Lower leg skin (tissue), 4 donors: ENCODE measurements around the gene SIRPA. TPM values are rescaled to one million over a fixed set of nuclear protein-coding genes. Genes with fewer than 3 reads are reported as not detected.
A peak's percentile ranks its signal among the peaks of the same experiment; 100 is the strongest.

Source experiments
- DNase-seq, 2 donors: peaks; one replicate each; pipeline ENCODE4 v3.0.0-alpha.2; 2019; ENCODE audit warnings: low spot score in 2 of 2
- H3K4me3 ChIP-seq: fragments of 200-600 bp; sonication (generic); 2 replicates; pipeline ENCODE4 v1.5.1; 2017; ENCODE audit warnings: mild to moderate bottlenecking, low read depth; ENCODE audit not compliant: poor library complexity, severe bottlenecking
- POLR2A ChIP-seq, 2 donors: fragments of 450-650 bp; IDR thresholded peaks; one replicate each; pipeline ENCODE4 v1.6.1; 2016 to 2017; ENCODE audit warnings: antibody characterized with exemption in 2 of 2, mild to moderate bottlenecking in 1 of 2, moderate library complexity in 1 of 2
- WGBS, 2 donors: methylation state at CpG; one replicate each; pipeline ENCODE4 v1.1.5; 2018; 5-methylcytosine and 5-hydroxymethylcytosine counted together
- intact Hi-C: fragments of 100-400 bp; cut with DNase I; formaldehyde crosslinking; loops from one replicate; pipeline ENCODE4 v1.15.0; 2023; ENCODE audit warnings: low total_unique reads
- total RNA-seq, 4 donors: library from RNA; depleted of rRNA; stranded (reverse); fragments of >200 nt; gene quantifications; one replicate each; pipeline ENCODE4 v1.1.0, GENCODE V29; 2016
- TF ChIP-seq, protein P1 (sequence below), 3 donors: fragments of 450-650 bp; IDR thresholded peaks; one replicate each; pipeline ENCODE4 v1.5.1; 2016; ENCODE audit warnings: antibody characterized with exemption in 3 of 3, mild to moderate bottlenecking in 3 of 3, moderate library complexity in 2 of 3

The SIRPA gene
- total RNA-seq, 4 donors from 2014 or later: 29.3 to 55.0 (median 44.1) TPM

DNA sequence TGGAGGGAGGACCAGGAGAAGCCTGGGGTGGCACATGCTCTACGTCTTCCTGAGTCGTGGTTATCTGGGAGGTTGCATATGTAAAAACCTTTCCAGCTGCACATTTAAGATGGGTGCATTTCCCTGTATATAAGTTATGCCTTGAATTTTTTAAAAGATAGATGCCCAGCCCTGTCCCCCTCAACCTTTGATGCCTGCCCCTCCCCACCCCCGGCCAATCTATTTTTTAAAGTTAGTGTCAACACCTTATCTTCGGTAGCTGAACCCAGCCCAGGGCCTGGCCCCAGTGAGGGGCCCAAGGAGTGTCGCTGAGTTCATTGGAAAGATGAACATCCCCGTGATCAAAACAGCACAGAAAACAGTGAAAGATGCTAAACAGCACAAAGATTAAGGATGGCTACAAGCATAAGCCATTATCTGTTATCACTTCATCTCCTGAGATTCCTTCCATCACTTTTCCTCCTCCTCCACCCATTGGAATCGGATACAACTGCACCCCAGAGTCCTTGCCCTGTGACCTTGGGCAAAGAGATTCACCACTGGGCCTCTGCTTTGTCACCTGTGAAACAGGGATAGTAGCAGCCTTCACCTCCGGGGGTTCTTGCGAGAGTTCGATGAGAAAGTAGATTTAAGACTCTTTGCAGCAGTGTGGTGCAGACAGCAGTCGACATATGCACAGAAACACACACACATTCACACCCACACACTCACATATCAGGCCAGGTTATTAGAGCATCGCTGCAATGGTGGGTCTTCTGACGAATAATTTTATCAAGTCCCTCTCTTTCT lies 47.5 kb downstream of the SIRPA start:
- TF ChIP-seq POLR2A (IDR thresholded peaks at IDR 0.05): no peak
- TF ChIP-seq, protein P1, sequence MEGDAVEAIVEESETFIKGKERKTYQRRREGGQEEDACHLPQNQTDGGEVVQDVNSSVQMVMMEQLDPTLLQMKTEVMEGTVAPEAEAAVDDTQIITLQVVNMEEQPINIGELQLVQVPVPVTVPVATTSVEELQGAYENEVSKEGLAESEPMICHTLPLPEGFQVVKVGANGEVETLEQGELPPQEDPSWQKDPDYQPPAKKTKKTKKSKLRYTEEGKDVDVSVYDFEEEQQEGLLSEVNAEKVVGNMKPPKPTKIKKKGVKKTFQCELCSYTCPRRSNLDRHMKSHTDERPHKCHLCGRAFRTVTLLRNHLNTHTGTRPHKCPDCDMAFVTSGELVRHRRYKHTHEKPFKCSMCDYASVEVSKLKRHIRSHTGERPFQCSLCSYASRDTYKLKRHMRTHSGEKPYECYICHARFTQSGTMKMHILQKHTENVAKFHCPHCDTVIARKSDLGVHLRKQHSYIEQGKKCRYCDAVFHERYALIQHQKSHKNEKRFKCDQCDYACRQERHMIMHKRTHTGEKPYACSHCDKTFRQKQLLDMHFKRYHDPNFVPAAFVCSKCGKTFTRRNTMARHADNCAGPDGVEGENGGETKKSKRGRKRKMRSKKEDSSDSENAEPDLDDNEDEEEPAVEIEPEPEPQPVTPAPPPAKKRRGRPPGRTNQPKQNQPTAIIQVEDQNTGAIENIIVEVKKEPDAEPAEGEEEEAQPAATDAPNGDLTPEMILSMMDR (IDR thresholded peaks at IDR 0.05): no peak
- DNase-seq: peak in 1 of 2 donors; percentile 81
- 73 to 77% methylated on average over 13 of the region's 13 CpGs for WGBS, 2 donors
- no peak overlapping the region for H3K4me3 ChIP-seq
- intact Hi-C loops: no loop called here

DNA sequence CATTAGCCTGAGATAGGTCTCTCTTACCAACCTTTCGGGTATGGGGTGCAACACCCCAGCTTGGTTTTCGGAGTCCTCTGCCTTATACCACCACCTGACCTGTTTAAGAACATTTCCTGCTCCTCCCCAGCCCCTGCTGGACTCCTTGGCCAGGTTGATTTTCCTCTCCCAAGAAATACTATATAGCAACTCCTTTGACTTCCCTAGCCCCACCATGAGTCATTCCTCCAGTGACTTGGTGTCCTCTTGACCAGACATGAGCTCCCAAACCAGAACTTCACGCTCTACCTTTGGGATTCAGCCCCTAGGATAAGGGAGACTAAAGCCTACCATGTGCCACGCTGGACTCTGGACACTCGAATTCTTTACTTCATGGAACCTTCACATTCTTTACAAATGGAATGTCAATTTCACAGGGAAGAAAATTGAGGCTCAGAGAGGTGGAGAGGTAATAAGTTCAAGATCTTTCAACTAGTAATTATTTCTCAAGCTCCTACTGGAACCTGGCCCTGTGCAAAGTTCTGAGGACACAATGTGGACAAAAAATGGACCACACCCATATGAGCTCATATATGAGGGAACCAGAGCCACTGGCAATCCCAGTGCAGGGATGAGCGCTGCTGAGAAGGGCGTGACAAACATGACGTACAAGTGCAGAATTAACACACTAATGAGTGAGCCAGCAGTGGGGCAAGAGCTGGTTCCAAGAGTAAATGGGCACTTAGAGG lies 48.2 kb downstream of the SIRPA start:
- H3K4me3 ChIP-seq: no peak overlapping the region
- TF ChIP-seq, protein P1 (IDR thresholded peaks at IDR 0.05): no peak
- TF ChIP-seq POLR2A (IDR thresholded peaks at IDR 0.05): no peak
- peak; percentile 93 to 95 for DNase-seq
- 53 to 57% methylated on average over 8 of the region's 8 CpGs for WGBS, 2 donors
- intact Hi-C loops: no loop called here

DNA sequence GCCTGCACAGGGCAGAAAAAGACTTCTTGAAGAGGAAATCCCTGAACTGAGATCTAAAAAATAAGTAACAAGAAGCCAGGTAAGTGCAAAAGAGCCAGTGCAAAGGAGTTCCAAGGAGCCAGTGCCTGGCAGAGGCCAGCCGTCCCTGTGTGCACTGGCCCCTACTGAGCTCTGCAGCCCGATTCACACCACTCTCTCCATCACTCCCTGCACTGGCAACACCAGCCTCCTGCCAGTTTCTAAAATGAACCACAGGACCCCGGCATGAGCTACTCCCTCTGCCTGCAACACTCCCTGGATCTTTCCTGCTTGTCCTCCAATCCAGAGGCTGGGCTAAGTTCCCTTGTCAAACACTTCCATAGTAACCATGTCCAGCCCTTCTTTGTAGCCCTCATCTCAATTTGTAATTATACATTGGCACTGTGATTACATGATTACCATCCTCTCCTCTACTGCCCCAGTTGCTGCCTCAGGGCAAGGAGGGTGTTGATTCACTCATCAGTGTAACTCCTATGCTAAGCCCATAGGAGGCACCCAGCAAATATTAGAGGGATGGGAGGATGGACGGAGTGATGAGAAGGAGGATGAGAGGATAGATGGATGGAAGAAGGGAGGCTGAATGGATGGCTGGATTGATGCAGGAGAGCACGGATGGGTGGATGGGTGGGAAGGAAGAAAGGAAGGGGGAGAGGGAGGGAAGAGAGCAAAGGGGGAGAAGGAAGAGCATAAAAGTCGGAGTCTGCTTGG lies 49.3 kb downstream of the SIRPA start:
- no peak for TF ChIP-seq POLR2A (IDR thresholded peaks at IDR 0.05)
- TF ChIP-seq, protein P1 (IDR thresholded peaks at IDR 0.05): no peak
- intact Hi-C loops: no loop called here
- DNase-seq: peak in 1 of 2 donors; percentile 53
- 70 to 72% methylated on average over 6 of the region's 6 CpGs for WGBS, 2 donors
- H3K4me3 ChIP-seq: no peak overlapping the region

DNA sequence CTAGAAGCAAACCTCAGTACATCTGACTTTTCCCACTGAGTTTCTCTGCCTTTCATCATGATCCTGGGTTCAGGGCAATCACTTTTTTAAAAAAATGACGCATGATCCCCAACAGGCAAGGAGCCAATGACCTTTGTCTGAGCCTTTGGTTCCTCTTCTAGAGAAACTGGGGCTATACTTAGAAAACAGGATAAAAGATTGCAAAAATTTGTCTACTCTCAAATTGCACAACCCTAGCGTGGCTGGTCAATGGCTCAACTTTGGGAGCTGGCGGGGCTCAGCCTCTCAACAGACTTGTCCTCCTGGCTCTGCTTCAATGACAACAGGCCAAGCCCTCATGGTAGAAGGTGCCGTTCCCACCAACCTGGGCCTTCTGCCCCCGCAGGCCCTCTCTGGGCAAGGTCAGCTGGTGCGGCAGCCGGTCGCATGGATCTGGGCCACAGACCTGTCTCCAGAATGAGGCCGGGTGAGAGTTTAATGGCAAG lies 50.0 kb downstream of the SIRPA start:
- 69 to 74% methylated on average over 6 to 9 of the region's 9 CpGs for WGBS, 2 donors
- no peak for TF ChIP-seq POLR2A (IDR thresholded peaks at IDR 0.05)
- TF ChIP-seq, protein P1 (IDR thresholded peaks at IDR 0.05): no peak

DNA sequence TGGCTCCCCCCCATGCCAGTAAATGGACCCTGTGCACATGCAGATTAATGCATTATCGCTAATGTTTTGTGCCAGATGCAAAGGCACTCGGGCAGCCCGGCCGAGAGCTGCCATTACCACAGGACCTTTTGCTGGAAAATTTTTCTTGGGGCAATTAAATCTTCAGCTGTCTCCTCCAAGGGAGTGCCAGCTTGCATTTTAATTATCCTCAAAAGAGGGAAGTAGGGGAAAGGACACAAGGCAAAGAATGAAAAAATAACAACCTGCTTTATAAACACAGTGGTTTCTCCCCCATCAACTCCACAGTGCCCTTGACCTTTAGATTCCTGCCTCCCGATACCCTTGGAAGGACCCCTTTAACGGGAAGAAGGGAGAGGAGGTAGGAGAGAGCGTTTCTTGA lies 50.5 kb downstream of the SIRPA start:
- DNase-seq: no peak
- intact Hi-C loops: no loop called here
- WGBS, 2 donors: 85 to 86% methylated on average over 7 of the region's 7 CpGs
- TF ChIP-seq POLR2A (IDR thresholded peaks at IDR 0.05): no peak
- H3K4me3 ChIP-seq: no peak overlapping the region

More for the DNA sequence above, 50.0 kb downstream of the SIRPA start:
- no peak overlapping the region for H3K4me3 ChIP-seq
- intact Hi-C loops: no loop called here
- DNase-seq: peak; percentile 78 to 93

DNA sequence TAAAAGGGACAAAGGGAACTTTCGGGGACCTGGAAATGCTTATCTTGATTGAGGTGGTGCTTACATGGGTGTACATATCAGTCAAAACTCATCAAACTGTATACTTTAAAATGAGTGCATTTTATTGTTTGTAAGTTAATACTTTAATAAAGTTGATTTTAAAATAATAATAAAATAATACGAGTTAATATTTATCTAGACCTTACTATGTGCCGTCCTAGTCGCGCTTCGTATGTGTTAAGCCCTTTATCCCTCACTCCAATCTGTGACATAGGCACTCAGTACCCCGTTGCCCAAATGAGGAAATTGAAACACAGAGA lies 51.2 kb downstream of the SIRPA start:
- H3K4me3 ChIP-seq: no peak overlapping the region
- WGBS, 2 donors: 72 to 74% methylated on average over 7 of the region's 7 CpGs
- peak in 1 of 2 donors; percentile 42 for DNase-seq
- intact Hi-C loops: no loop called here
- TF ChIP-seq, protein P1 (IDR thresholded peaks at IDR 0.05): no peak
- no peak for TF ChIP-seq POLR2A (IDR thresholded peaks at IDR 0.05)
